HK-2 (cell line): Measurements from ENCODE around the gene APOM.

ENCODE experiments used
- DNase-seq: peaks from one replicate; pipeline ENCODE4 v3.0.0-alpha.2; 2018; ENCODE audit not compliant: unreplicated experiment

The APOM gene

GRCh38 chr6:31680226-31681134 is 24.8 kb downstream of the APOM start, which contains the start of gene LY6G5C:
LY6G5C (minus strand) TSS chr6:31681067; CDS start chr6:31680373, 694 bp downstream.
- DNase-seq: peak; percentile 80

GRCh38 chr6:31681135-31681671 is 25.5 kb downstream of the APOM start:
- peak; percentile 70 for DNase-seq

GRCh38 chr6:31683591-31683990 is 27.9 kb downstream of the APOM start:
- DNase-seq: no peak

GRCh38 chr6:31686483-31686882 is 30.8 kb downstream of the APOM start:
- no peak for DNase-seq

- DNase-seq: no peak
Measured at GRCh38 chr6:31687321-31687720, 31.6 kb downstream of the APOM start.

GRCh38 chr6:31687860-31688693 is 32.4 kb downstream of the APOM start:
- DNase-seq: no peak

GRCh38 chr6:31689249-31690110 is 33.8 kb downstream of the APOM start:
- no peak for DNase-seq

GRCh38 chr6:31690231-31691077 is 34.8 kb downstream of the APOM start:
- no peak for DNase-seq

- no peak for DNase-seq
Measured at GRCh38 chr6:31691078-31691463, 35.4 kb downstream of the APOM start.

GRCh38 chr6:31691564-31692108 is 35.9 kb downstream of the APOM start:
- no peak for DNase-seq

- DNase-seq: no peak
Measured at GRCh38 chr6:31692353-31692752, 36.7 kb downstream of the APOM start.

GRCh38 chr6:31692886-31693285 is 37.2 kb downstream of the APOM start:
- no peak for DNase-seq

GRCh38 chr6:31693535-31693934 is 37.8 kb downstream of the APOM start:
- DNase-seq: no peak

- DNase-seq: no peak
Measured at GRCh38 chr6:31697555-31697954, 41.9 kb downstream of the APOM start.

GRCh38 chr6:31700740-31701401 is 45.2 kb downstream of the APOM start:
- DNase-seq: no peak

GRCh38 chr6:31701666-31702404 is 46.1 kb downstream of the APOM start:
- DNase-seq: no peak

- DNase-seq: no peak
Measured at GRCh38 chr6:31702405-31702818, 46.7 kb downstream of the APOM start.

GRCh38 chr6:31702819-31703716 is 47.4 kb downstream of the APOM start, which contains the start of gene ABHD16A:
ABHD16A (minus strand) TSS chr6:31703324; CDS start chr6:31703281, 43 bp downstream.
- DNase-seq: peak; percentile 96
